Measurements from ENCODE around the gene PHF19. TPM values are rescaled to one million over a fixed set of nuclear protein-coding genes. Genes with fewer than 3 reads are reported as not detected.

Gene PHF19
- total and polyA plus RNA-seq, 5 experiments from 2014 or later: 6.3 to 144 (median 11.8) TPM

DNA sequence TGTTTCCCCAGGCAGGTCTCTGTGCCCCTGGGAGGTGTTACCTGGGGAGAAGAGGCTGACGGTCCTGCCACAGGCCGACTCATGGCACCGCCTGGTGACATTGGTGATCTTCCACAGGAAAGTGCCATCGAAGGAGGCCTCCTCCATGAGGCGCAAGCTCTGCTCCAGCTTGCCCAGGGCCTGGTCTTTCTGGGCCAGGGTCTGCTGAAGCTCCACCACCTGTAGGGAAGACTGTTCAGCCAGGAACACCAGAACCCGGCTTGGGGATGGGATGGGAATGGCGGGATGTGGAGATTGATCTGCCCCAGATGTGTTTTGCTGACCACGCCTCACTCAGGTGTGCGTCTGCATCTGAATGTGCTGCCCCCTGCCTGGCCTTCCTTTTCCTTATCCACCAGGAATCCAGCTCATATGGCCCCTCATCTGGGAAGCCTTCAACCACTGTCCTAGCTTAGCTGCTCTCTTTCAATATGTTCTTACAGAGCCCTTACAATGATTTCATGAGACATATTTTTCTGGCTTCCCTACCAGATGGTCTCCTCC lies 34.4 kb upstream of the PHF19 start:
- H3K36me3 Mint-ChIP-seq: peaks cover 6 to 91% (median 54%) of the 10 kb centered on the region in 3 donors
- peaks cover 30 to 86% (median 83%) of the 10 kb centered on the region in 4 donors for H3K4me1 Mint-ChIP-seq
- no peak for ATAC-seq
- peak overlapping the region; percentile 37 to 87 (median 72) for H3K27ac Mint-ChIP-seq
- no peak for DNase-seq
- H3K4me3 Mint-ChIP-seq: peak overlapping the region in 4 of 10 donors; percentile 26 to 39 (median 31)
- no peaks in the 10 kb centered on the region for H3K27me3 Mint-ChIP-seq
- no peaks in the 10 kb centered on the region for H3K9me3 Mint-ChIP-seq
- POLR2A ChIA-PET: interaction anchor here (37.3 to 45.2 kb wide), 2 partner anchors 7 to 13 kb away, joined by 1842 read pairs; partner anchors contain the start of gene TRAF1

- H3K4me3 Mint-ChIP-seq: peak overlapping the region in 6 of 10 donors; percentile 10 to 57 (median 36)
- H3K27ac Mint-ChIP-seq: peak overlapping the region; percentile 72 to 92 (median 85)
- no peaks in the 10 kb centered on the region for H3K27me3 Mint-ChIP-seq
These were observed 33.7 kb upstream of the PHF19 start for GRCh38 chr9:120910643-120911042.

DNA sequence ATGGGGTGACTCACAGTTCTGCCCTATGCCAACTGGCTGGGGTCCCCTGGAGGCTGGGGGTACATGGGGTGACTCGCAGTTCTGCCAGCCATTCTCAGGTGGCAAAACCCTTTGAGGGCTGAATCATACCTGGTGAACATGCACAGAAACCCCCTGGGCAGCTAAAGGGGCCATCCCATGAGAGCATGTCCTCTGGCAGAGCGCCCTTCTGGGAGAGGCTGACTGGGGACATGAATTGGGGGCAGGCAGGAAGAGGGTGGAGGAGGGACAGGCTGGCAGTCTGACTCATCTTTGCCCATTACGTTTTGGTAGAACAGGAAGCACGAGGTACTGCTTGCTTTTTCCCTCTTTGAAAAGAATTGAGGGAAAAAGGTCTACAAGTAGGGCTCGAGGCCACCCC lies 32.9 kb upstream of the PHF19 start:
- ATAC-seq (peak; percentile 42 to 65), DNase-seq (peak in 4 of 10 donors; percentile 42 to 78 (median 54))
- peak overlapping the region; percentile 72 to 92 (median 85) for H3K27ac Mint-ChIP-seq
- H3K4me3 Mint-ChIP-seq: peak overlapping the region in 9 of 10 donors; percentile 18 to 67 (median 48)
- H3K27me3 Mint-ChIP-seq: no peaks in the 10 kb centered on the region
- POLR2A ChIA-PET: interaction anchor here (0.8 to 45.2 kb wide), 4 partner anchors 5 to 67 kb away, joined by 3 to 1842 read pairs (median 924); partner anchors contain the start of genes PHF19, PSMD5 and TRAF1
- no peaks in the 10 kb centered on the region for H3K9me3 Mint-ChIP-seq
- peaks cover 6 to 93% (median 54%) of the 10 kb centered on the region in 3 donors for H3K36me3 Mint-ChIP-seq
- H3K4me1 Mint-ChIP-seq: peaks cover 34 to 87% (median 86%) of the 10 kb centered on the region in 4 donors

More at GRCh38 chr9:120910643-120911042, 33.7 kb upstream of the PHF19 start:
- Mint-ChIP-seq H3K9me3 (no peaks in the 10 kb centered on the region), H3K36me3 (peaks cover 6 to 95% (median 54%) of the 10 kb centered on the region in 3 donors), H3K4me1 (peaks cover 33 to 87% (median 84%) of the 10 kb centered on the region in 4 donors)
- DNase-seq (no peak), ATAC-seq (no peak)
- POLR2A ChIA-PET: interaction anchor here (0.8 to 45.2 kb wide), 4 partner anchors 6 to 68 kb away, joined by 3 to 1842 read pairs (median 924); partner anchors contain the start of genes PHF19, PSMD5 and TRAF1

DNA sequence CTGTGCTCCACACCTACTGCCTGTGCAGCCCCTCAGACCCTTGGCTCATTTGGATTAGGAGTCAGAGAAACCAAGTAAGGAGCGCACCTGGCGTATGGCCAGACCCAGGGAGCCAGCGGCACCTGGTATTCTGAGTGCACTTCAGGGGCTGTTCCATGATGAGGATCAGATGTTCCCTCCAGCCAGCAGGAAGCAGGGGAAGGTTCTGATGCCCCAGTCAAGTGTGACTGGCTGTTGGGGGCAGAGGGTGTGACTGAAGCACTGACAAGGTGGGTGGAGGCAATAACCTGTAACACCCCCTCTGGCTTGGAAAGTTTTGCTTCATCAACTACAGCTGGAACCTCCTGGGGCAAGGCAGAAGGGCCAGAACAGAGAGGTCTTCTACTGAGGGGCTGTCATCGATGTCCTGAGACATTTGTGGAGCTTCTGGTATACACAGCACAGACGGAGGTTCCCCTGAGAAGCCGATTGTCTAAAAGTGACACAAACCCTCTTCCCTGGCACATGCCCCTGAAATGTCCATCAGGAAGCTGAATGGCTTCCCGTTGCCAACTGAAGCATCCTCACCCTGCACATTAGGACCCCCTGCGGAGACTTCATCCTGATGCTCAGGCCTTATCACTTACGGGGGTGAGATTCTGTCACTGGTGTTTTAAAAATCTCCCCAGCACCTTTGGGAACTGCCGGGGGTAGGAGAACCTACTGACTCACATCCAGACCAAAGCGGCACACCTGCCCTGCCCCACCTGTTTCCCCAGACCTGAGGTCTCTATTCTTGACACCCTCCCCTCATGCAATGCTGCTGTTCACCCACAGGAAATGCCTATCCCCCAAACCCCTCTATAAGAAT lies 28.6 kb upstream of the PHF19 start:
- ATAC-seq (peak; percentile 31 to 38), DNase-seq (peak in 4 of 10 donors; percentile 49 to 75 (median 54))
- H3K9me3 Mint-ChIP-seq: no peaks in the 10 kb centered on the region
- POLR2A ChIA-PET: interaction anchor here (1.1 to 45.2 kb wide), 9 partner anchors 8 to 59 kb away, joined by 3 to 1842 read pairs (median 23); partner anchors contain the start of genes PHF19 and TRAF1
- peak overlapping the region; percentile 92 to 100 (median 98) for H3K27ac Mint-ChIP-seq
- H3K36me3 Mint-ChIP-seq: peaks cover 0 to 60% (median 26%) of the 10 kb centered on the region in 3 donors
- H3K4me3 Mint-ChIP-seq: peak overlapping the region; percentile 43 to 82 (median 66)
- H3K27me3 Mint-ChIP-seq: no peaks in the 10 kb centered on the region
- H3K4me1 Mint-ChIP-seq: peaks cover 34 to 92% (median 90%) of the 10 kb centered on the region in 4 donors

- DNase-seq (no peak), ATAC-seq (no peak)
- POLR2A ChIA-PET: interaction anchor here (1.1 to 45.2 kb wide), 9 partner anchors 7 to 58 kb away, joined by 3 to 1842 read pairs (median 23); partner anchors contain the start of genes PHF19 and TRAF1
- Mint-ChIP-seq H3K27me3 (no peaks in the 10 kb centered on the region), H3K4me3 (peak overlapping the region in 9 of 10 donors; percentile 12 to 82 (median 65)), H3K4me1 (peaks cover 37 to 92% (median 89%) of the 10 kb centered on the region in 4 donors), H3K27ac (peak overlapping the region; percentile 92 to 100 (median 98)), H3K36me3 (peaks cover 0 to 54% (median 21%) of the 10 kb centered on the region in 3 donors), H3K9me3 (no peaks in the 10 kb centered on the region)
These were observed 28.0 kb upstream of the PHF19 start for GRCh38 chr9:120904978-120905301.

GRCh38 chr9:120904061-120904977 lies 27.3 kb upstream of the PHF19 start:
- no peaks in the 10 kb centered on the region for H3K27me3 Mint-ChIP-seq
- no peaks in the 10 kb centered on the region for H3K9me3 Mint-ChIP-seq
- H3K4me1 Mint-ChIP-seq: peaks cover 37 to 91% (median 86%) of the 10 kb centered on the region in 4 donors
- H3K36me3 Mint-ChIP-seq: peaks cover 0 to 48% (median 17%) of the 10 kb centered on the region in 3 donors
- peak; percentile 70 to 91 for ATAC-seq
- DNase-seq: peak; percentile 53 to 86 (median 76)
- H3K4me3 Mint-ChIP-seq: peak overlapping the region; percentile 40 to 82 (median 66)
- peak overlapping the region; percentile 92 to 100 (median 98) for H3K27ac Mint-ChIP-seq
- POLR2A ChIA-PET: interaction anchor here (1.7 to 45.2 kb wide), 8 partner anchors 9 to 58 kb away, joined by 6 to 1842 read pairs (median 30); partner anchors contain the start of genes PHF19 and TRAF1

DNA sequence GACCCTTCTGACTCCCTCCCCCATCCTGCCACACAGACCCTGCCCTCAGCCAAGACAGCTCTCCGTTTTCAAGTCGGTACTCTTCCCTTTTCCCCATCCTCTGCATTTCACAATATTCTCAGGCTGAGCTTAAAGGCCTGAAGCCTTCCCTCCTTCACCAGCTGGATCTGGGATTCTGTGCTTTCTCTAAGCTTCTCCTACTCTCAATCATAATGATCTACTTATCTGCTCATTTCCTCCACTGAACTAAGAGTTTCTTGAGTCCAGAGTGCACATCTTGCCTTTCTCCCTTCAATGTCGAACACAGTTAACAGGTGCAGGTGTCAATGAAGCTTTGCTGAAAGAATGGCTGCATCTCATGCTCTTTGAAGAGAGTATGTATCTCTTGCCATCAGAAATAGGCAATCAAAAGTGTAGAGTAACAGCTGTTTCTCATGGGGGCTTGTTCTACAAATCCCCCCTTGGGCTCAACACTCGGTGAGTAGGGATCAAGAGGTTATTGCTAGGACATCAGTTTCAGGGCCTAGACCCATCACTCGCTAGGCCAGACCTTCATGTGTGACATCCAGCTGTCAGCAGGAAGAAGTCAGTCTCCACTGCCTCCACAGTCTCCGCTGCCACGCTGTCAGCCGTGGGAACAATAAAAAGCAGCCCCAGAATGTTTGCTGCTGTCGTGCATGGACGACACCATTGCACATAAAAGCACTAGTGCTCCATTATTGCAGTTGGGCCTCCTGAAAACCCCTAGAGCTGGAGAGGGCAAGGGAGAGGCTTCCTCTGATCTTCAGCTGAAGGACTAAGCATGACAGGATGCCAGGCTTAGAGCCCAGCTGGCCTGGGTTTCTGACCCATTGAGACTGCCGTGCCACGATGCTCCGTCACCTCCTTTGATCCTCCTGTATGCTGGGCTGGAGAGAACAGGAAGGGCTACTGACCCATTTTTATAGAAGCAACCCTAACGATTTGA lies 25.9 kb upstream of the PHF19 start:
- Mint-ChIP-seq H3K4me1 (peaks cover 34 to 93% (median 84%) of the 10 kb centered on the region in 4 donors), H3K27me3 (no peaks in the 10 kb centered on the region), H3K27ac (peak overlapping the region; percentile 92 to 100 (median 98)), H3K9me3 (no peaks in the 10 kb centered on the region), H3K36me3 (peaks cover 0 to 34% (median 11%) of the 10 kb centered on the region in 3 donors), H3K4me3 (peak overlapping the region in 9 of 10 donors; percentile 55 to 70 (median 65))
- POLR2A ChIA-PET: interaction anchor here (3.1 to 45.2 kb wide), 7 partner anchors 7 to 33 kb away, joined by 17 to 1842 read pairs (median 36); partner anchors contain the start of genes PHF19 and TRAF1
- DNase-seq: no peak
- peak in 1 of 2 donors; percentile 9 for ATAC-seq

GRCh38 chr9:120901755-120902568 lies 25.0 kb upstream of the PHF19 start:
- DNase-seq: no peak
- H3K36me3 Mint-ChIP-seq: peaks cover 0 to 26% (median 4%) of the 10 kb centered on the region in 3 donors
- peak overlapping the region in 7 of 10 donors; percentile 16 to 66 (median 60) for H3K4me3 Mint-ChIP-seq
- POLR2A ChIA-PET: interaction anchor here (1.2 to 45.2 kb wide), 7 partner anchors 12 to 33 kb away, joined by 3 to 1842 read pairs (median 36); partner anchors contain the start of genes PHF19 and TRAF1
- H3K27ac Mint-ChIP-seq: peak overlapping the region; percentile 92 to 100 (median 98)
- H3K9me3 Mint-ChIP-seq: no peaks in the 10 kb centered on the region
- H3K4me1 Mint-ChIP-seq: peaks cover 36 to 91% (median 81%) of the 10 kb centered on the region in 4 donors
- H3K27me3 Mint-ChIP-seq: no peaks in the 10 kb centered on the region
- no peak for ATAC-seq

DNA sequence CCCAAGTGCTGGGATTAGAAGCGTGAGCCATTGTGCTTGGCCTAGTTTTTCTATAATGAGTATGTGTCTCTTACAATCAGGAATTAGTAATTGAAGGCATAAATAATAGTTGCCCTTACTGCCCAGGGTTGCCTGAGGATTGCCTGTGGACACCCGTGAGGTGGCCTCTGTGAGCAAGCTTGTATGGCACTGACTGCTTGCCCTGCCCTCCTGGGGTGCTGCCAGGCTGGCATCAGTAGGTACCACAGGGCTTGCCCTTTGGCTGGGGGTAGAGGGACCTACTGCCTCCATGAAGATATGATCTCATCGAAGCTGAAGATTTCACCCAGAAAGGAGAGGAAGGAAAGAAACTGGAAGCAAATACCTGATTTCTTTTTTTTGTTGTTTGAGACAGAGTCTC lies 23.8 kb upstream of the PHF19 start:
- Mint-ChIP-seq H3K27ac (peak overlapping the region; percentile 92 to 100 (median 98)), H3K9me3 (no peaks in the 10 kb centered on the region), H3K36me3 (peaks cover 0 to 14% (median 0%) of the 10 kb centered on the region in 3 donors), H3K4me1 (peaks cover 32 to 89% (median 77%) of the 10 kb centered on the region in 4 donors), H3K27me3 (no peaks in the 10 kb centered on the region), H3K4me3 (peak overlapping the region in 6 of 10 donors; percentile 22 to 69 (median 42))
- ATAC-seq (no peak), DNase-seq (no peak)
- POLR2A ChIA-PET: interaction anchor here (1.2 to 45.2 kb wide), 6 partner anchors 11 to 31 kb away, joined by 3 to 1842 read pairs (median 69); partner anchors contain the start of genes PHF19 and TRAF1
